Measurements from ENCODE around the gene SPN.

DNA sequence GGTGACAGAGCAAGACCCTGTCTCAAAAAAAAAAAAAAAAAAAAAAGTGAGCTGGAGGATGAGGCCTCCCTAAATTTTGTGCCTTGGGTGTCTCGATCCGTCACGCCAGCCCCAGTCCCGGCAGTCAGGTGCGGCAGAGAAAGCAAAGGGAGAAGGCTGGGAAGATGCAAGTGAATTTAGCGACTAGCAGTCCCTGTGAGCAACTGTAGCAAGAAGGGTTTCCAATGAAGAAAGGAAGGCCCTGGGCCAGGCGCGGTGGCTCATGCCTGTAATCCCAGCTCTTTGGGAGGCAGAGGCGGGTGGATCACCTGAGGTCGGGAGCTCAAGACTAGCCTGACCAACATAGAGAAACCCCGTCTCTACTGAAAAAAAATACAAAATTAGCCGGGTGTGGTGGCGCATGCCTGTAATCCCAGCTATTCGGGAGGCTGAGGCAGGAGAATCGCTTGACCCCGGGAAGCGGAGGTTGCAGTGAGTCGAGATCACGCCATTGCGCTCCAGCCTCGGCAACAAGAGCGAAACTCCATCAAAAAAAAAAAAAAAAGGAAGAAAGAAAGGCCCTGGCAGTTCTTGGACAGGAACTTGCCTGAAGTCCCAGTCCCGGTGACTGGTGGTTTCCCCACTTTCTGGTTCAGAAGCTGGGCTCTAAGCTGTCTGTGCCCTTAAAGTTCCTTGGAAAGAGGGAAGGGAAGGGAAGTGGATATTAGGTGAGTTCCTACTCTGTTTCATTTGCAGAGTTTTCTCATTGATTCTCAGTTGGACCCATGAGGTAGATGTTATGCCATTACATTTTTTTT lies 14.1 kb downstream of the SPN start:
- no peak for TF ChIP-seq CTCF (IDR thresholded peaks at IDR 0.05; ENCODE audit: low read depth, low read length)
- no peak for TF ChIP-seq POLR2A (IDR thresholded peaks at IDR 0.05; ENCODE audit: extremely low read depth, insufficient read length)

All from NB4 (cell line).